Stimulated activated CD4-positive, alpha-beta T cell treated with anti-CD3 and anti-CD28 coated beads, Interleukin-2, amount 100 ng/mL, for 24 hours (primary cell): ENCODE results near the gene ITGA1.
"Not testable (repeated sequence)": the region's sequence is repeated elsewhere in the genome, so short reads cannot be mapped to it uniquely, and the experiment has no call there.

Experiments
- DNase-seq, 2 donors: peaks; one replicate each; pipeline ENCODE4 v3.0.0-alpha.2; 2020

ITGA1 gene

GRCh38 chr5:52906845-52907244, 119.1 kb downstream of the ITGA1 start:
- DNase-seq, result no peak

GRCh38 chr5:52909192-52909591, 121.5 kb downstream of the ITGA1 start:
- no peak for DNase-seq

GRCh38 chr5:52910071-52910470, 122.4 kb downstream of the ITGA1 start:
- DNase-seq, result no peak

GRCh38 chr5:52915176-52915875, 127.6 kb downstream of the ITGA1 start:
- peak; percentile 28 to 57 for DNase-seq

- DNase-seq, result no peak
Observed at GRCh38 chr5:52920929-52921328, 133.2 kb downstream of the ITGA1 start.

GRCh38 chr5:52922384-52922783, 134.7 kb downstream of the ITGA1 start:
- no peak for DNase-seq

- no peak for DNase-seq
Observed at GRCh38 chr5:52924456-52924855, 136.7 kb downstream of the ITGA1 start.

- DNase-seq, result no peak
Observed at GRCh38 chr5:52925001-52925400, 137.3 kb downstream of the ITGA1 start.

GRCh38 chr5:52928689-52929088, 141.0 kb downstream of the ITGA1 start:
- no peak for DNase-seq

- DNase-seq, result no peak
Observed at GRCh38 chr5:52938226-52938625, 150.5 kb downstream of the ITGA1 start.

GRCh38 chr5:52943285-52943684, 155.6 kb downstream of the ITGA1 start:
- no peak for DNase-seq

- DNase-seq, result no peak
Observed at GRCh38 chr5:52943808-52944207, 156.1 kb downstream of the ITGA1 start.

GRCh38 chr5:52945040-52945439, 157.3 kb downstream of the ITGA1 start:
- no peak for DNase-seq

GRCh38 chr5:52947208-52947607, 159.5 kb downstream of the ITGA1 start:
- no peak for DNase-seq

- DNase-seq, result no peak
Observed at GRCh38 chr5:52947851-52948250, 160.1 kb downstream of the ITGA1 start.

GRCh38 chr5:52948418-52949076, 160.8 kb downstream of the ITGA1 start:
- DNase-seq, result peak; percentile 48 to 58

GRCh38 chr5:52950686-52951085, 163.0 kb downstream of the ITGA1 start:
- DNase-seq, result no peak

GRCh38 chr5:52952483-52952882, 164.8 kb downstream of the ITGA1 start:
- DNase-seq, result no peak

GRCh38 chr5:52956014-52956413, 168.3 kb downstream of the ITGA1 start:
- DNase-seq, result no peak

GRCh38 chr5:52956915-52957747, 169.4 kb downstream of the ITGA1 start:
- no peak for DNase-seq

GRCh38 chr5:52961274-52961681, 173.6 kb downstream of the ITGA1 start:
- DNase-seq, result no peak

- no peak for DNase-seq
Observed at GRCh38 chr5:52963636-52964035, 175.9 kb downstream of the ITGA1 start.

- DNase-seq, result no peak
Observed at GRCh38 chr5:52964138-52964537, 176.4 kb downstream of the ITGA1 start.

GRCh38 chr5:52976157-52976556, 188.4 kb downstream of the ITGA1 start:
- not testable (repeated sequence) for DNase-seq
